Measurements from ENCODE around the gene SYNE1. TPM values are rescaled to one million over a fixed set of nuclear protein-coding genes. Genes with fewer than 3 reads are reported as not detected.

Gene SYNE1
- total RNA-seq, 1 experiment from 2014 or later = 3.0 TPM

GRCh38 chr6:152572338-152573088 lies 64.6 kb downstream of the SYNE1 start:
- WGBS (ENCODE audit: extremely low coverage, insufficient read length, low lambda C conversion rate) = no CpG with 5 or more reads among the region's 7 CpGs

More at GRCh38 chr6:152572338-152573088, 64.6 kb downstream of the SYNE1 start:
- Histone ChIP-seq H3K79me2 (ENCODE audit: insufficient read depth, low read length) (no peaks in the 10 kb centered on the region), H3K23ac (ENCODE audit: insufficient read length, low read depth, low read length) (no peak overlapping the region), H3K56ac (ENCODE audit: insufficient read length, low read depth, low read length) (no peak overlapping the region), H3K27me3 (ENCODE audit: insufficient read depth, low read length) (no peaks in the 10 kb centered on the region), H3K18ac (ENCODE audit: insufficient read length, low read depth, low read length) (no peak overlapping the region), H3K4me1 (ENCODE audit: insufficient read depth, low read length) (no peaks in the 10 kb centered on the region), H2AFZ (ENCODE audit: low read length) (no peak overlapping the region), H2BK12ac (ENCODE audit: insufficient read length, low read depth, low read length) (no peak overlapping the region), H3K9me3 (ENCODE audit: control insufficient read depth, low read depth, low read length) (no peaks in the 10 kb centered on the region), H4K91ac (ENCODE audit: insufficient read length, low read depth, low read length) (no peak overlapping the region), H4K5ac (ENCODE audit: insufficient read length, low read depth, low read length) (no peak overlapping the region), H3K9ac (ENCODE audit: extremely low read depth, insufficient read length, low read length) (no peak overlapping the region), H2BK20ac (ENCODE audit: low read depth, low read length, poor library complexity, severe bottlenecking) (no peak overlapping the region), H2BK120ac (ENCODE audit: low read depth, low read length, poor library complexity, severe bottlenecking) (no peak overlapping the region), H3T11ph (ENCODE audit: low read length) (no peak overlapping the region), H4K8ac (replicated peaks; ENCODE audit: insufficient read length, low read depth, low read length) (no peak overlapping the region), H3K4ac (ENCODE audit: low read depth, low read length) (no peak overlapping the region), H3K23me2 (ENCODE audit: insufficient read length, low read depth, low read length, poor library complexity, severe bottlenecking) (no peaks in the 10 kb centered on the region), H3K4me2 (ENCODE audit: insufficient read depth, insufficient read length, low read length) (no peak overlapping the region), H3K14ac (ENCODE audit: insufficient read depth, low read length) (no peak overlapping the region), H3K27ac (ENCODE audit: insufficient read length, low read depth, low read length) (no peak overlapping the region), H3K79me1 (ENCODE audit: insufficient read depth, low read depth, low read length, poor library complexity, severe bottlenecking) (no peaks in the 10 kb centered on the region), H2BK5ac (ENCODE audit: insufficient read length, low read length) (no peak overlapping the region), H2BK15ac (ENCODE audit: low read depth, low read length) (no peak overlapping the region), H2AK5ac (ENCODE audit: insufficient read length, low read length) (no peak overlapping the region), H4K20me1 (ENCODE audit: control insufficient read depth, insufficient read depth, insufficient read length) (no peaks in the 10 kb centered on the region)
- DNase-seq = no peak
- H3K27me3 Mint-ChIP-seq (ENCODE audit: low read depth) = no peaks in the 10 kb centered on the region
- no peak overlapping the region for H3K27ac Mint-ChIP-seq
- no peak for TF ChIP-seq CTCF (conservative IDR thresholded peaks at IDR 0.05)
- no peak overlapping the region for H3K4me3 Mint-ChIP-seq
- no peaks in the 10 kb centered on the region for H3K36me3 Mint-ChIP-seq (ENCODE audit: insufficient read depth in 1 of 3, low read depth in 3 of 3)
- H3K9me3 Mint-ChIP-seq = no peaks in the 10 kb centered on the region
- peaks cover 6 to 8% of the 10 kb centered on the region in 2 experiments for H3K4me1 Mint-ChIP-seq
